Activated CD4-positive, alpha-beta T cell treated with anti-CD3 and anti-CD28 coated beads, Interleukin-2, Interleukin-6, amounts not matched to agents 100 ng/mL and 50 ng/mL, durations not matched to agents 16 hours and 8 hours (primary cell): ENCODE results near the gene TMOD1.
A peak's percentile ranks its signal among the peaks of the same experiment; 100 is the strongest.
"Not testable (repeated sequence)": the region's sequence is repeated elsewhere in the genome, so short reads cannot be mapped to it uniquely, and the experiment has no call there.

Source experiments
- DNase-seq: peaks from one replicate; pipeline ENCODE4 v3.0.0-alpha.2; 2020

Gene TMOD1

GRCh38 chr9:97501177-97501971, at the start of gene TMOD1:
Gene TMOD1, plus strand, starts transcription at chr9:97501666. Its CDS starts 22,523 bp downstream, at chr9:97524189.
- DNase-seq: peak; percentile 61

GRCh38 chr9:97453573-97453972, 47.9 kb upstream of the TMOD1 start:
- not testable (repeated sequence) for DNase-seq

GRCh38 chr9:97456841-97457240, 44.6 kb upstream of the TMOD1 start:
- DNase-seq: not testable (repeated sequence)

GRCh38 chr9:97459326-97459725, 42.1 kb upstream of the TMOD1 start:
- DNase-seq: no peak

GRCh38 chr9:97462159-97462558, 39.3 kb upstream of the TMOD1 start:
- no peak for DNase-seq

GRCh38 chr9:97462914-97463313, 38.6 kb upstream of the TMOD1 start:
- DNase-seq: no peak

GRCh38 chr9:97468658-97469448, 32.6 kb upstream of the TMOD1 start:
- DNase-seq: peak; percentile 67

GRCh38 chr9:97470076-97470475, 31.4 kb upstream of the TMOD1 start:
- DNase-seq: peak; percentile 8

- DNase-seq: no peak
Observed at GRCh38 chr9:97473717-97474116, 27.7 kb upstream of the TMOD1 start.

- DNase-seq: no peak
Observed at GRCh38 chr9:97474372-97474925, 27.0 kb upstream of the TMOD1 start.

GRCh38 chr9:97475059-97475458, 26.4 kb upstream of the TMOD1 start:
- no peak for DNase-seq

- no peak for DNase-seq
Observed at GRCh38 chr9:97478301-97478981, 23.0 kb upstream of the TMOD1 start.

- no peak for DNase-seq
Observed at GRCh38 chr9:97479496-97480159, 21.8 kb upstream of the TMOD1 start.

- no peak for DNase-seq
Observed at GRCh38 chr9:97480174-97480573, 21.3 kb upstream of the TMOD1 start.

GRCh38 chr9:97480749-97481148, 20.7 kb upstream of the TMOD1 start:
- no peak for DNase-seq

- DNase-seq: no peak
Observed at GRCh38 chr9:97484134-97484533, 17.3 kb upstream of the TMOD1 start.

- DNase-seq: no peak
Observed at GRCh38 chr9:97487107-97487506, 14.4 kb upstream of the TMOD1 start.

GRCh38 chr9:97487861-97488260, 13.6 kb upstream of the TMOD1 start:
- no peak for DNase-seq

- DNase-seq: no peak
Observed at GRCh38 chr9:97491216-97491999, 10.1 kb upstream of the TMOD1 start.

- DNase-seq: not testable (repeated sequence)
Observed at GRCh38 chr9:97497558-97498375, 3.7 kb upstream of the TMOD1 start.

GRCh38 chr9:97498846-97499245, 2.6 kb upstream of the TMOD1 start:
- not testable (repeated sequence) for DNase-seq
